ENCODE measurements around the gene SLC35A1. TPM values are rescaled to one million over a fixed set of nuclear protein-coding genes. Genes with fewer than 3 reads are reported as not detected.

SLC35A1 gene
- total RNA-seq, 1 experiment from 2014 or later = 19.4 TPM

- no TSS peak for BruUV-seq (replicated peaks)
- H3K36me3 Mint-ChIP-seq (ENCODE audit: insufficient read depth, unreplicated experiment) = peaks cover 6% of the 10 kb centered on the region
Observed at GRCh38 chr6:87541744-87542143, 69.0 kb downstream of the SLC35A1 start.

DNA sequence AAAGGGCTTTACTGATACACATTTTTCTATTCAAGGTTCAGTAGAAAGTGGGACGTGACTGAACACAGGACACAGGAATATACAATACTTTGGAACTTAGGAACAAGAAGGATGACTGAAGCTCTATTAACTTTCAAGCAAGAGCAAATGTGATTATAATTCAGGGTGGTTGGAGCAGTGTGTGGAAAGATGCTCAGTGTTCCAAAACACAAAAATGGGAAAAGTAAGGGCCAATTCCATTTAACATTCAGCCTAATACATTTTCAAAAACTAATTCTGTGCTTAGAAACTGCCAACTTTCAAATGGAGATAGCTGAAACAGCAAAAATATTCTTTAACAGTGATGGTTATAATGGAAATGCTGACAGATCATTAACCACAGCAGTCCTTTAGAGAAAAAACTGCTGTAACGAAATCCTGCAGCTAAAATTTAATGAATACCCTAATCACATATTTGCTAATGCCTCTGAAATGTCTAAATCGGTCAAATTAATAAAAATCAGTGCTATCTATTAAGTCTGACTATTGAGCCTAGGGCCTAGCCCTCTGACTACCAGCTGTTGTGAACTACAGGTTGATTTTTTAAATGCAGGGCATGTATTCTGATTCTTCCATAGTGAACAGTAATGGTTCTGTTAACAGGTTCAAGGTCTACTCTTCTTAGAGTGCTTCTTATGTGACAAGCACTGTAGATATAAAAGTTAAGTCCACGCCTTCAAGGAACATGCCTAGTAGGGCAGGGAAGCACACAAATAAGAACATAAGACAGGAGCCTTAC is 71.1 kb downstream of the SLC35A1 start:
- DNase-seq = no peak
- H3K4me1 Mint-ChIP-seq (ENCODE audit: low read depth, unreplicated experiment) = no peaks in the 10 kb centered on the region
- H3K36me3 Mint-ChIP-seq (ENCODE audit: insufficient read depth, unreplicated experiment) = peaks cover 8% of the 10 kb centered on the region
- no peaks in the 10 kb centered on the region for H3K27me3 Mint-ChIP-seq (ENCODE audit: unreplicated experiment)
- no peak overlapping the region for H3K27ac Mint-ChIP-seq (ENCODE audit: unreplicated experiment)
- intact Hi-C loops (cut with micrococcal nuclease; ENCODE audit: unreplicated experiment) = no loop called here
- no peak for TF ChIP-seq CTCF (IDR thresholded peaks at IDR 0.05; ENCODE audit: unreplicated experiment)
- CTCF ChIA-PET = interaction anchor here (0.8 kb wide), 1 partner anchor 180 kb away, joined by 3 read pairs; no protein-coding TSS in a partner anchor
- no TSS peak for BruUV-seq (replicated peaks)
- no peak overlapping the region for H3K4me3 Mint-ChIP-seq (ENCODE audit: low read depth, unreplicated experiment)
- H3K9me3 Mint-ChIP-seq (ENCODE audit: low read depth, unreplicated experiment) = peaks cover 2% of the 10 kb centered on the region

More at GRCh38 chr6:87541744-87542143, 69.0 kb downstream of the SLC35A1 start:
- no peak for DNase-seq
- H3K4me3 Mint-ChIP-seq (ENCODE audit: low read depth, unreplicated experiment) = no peak overlapping the region
- no peak for TF ChIP-seq CTCF (IDR thresholded peaks at IDR 0.05; ENCODE audit: unreplicated experiment)
- no peaks in the 10 kb centered on the region for H3K27me3 Mint-ChIP-seq (ENCODE audit: unreplicated experiment)
- intact Hi-C loops (cut with micrococcal nuclease; ENCODE audit: unreplicated experiment) = no loop called here
- H3K27ac Mint-ChIP-seq (ENCODE audit: unreplicated experiment) = no peak overlapping the region
- H3K4me1 Mint-ChIP-seq (ENCODE audit: low read depth, unreplicated experiment) = no peaks in the 10 kb centered on the region
- CTCF ChIA-PET = no interaction called here
- peaks cover 2% of the 10 kb centered on the region for H3K9me3 Mint-ChIP-seq (ENCODE audit: low read depth, unreplicated experiment)

GRCh38 chr6:87544474-87544735 is 71.6 kb downstream of the SLC35A1 start:
- Mint-ChIP-seq H3K36me3 (ENCODE audit: insufficient read depth, unreplicated experiment) (peaks cover 13% of the 10 kb centered on the region), H3K27ac (ENCODE audit: unreplicated experiment) (no peak overlapping the region), H3K4me1 (ENCODE audit: low read depth, unreplicated experiment) (no peaks in the 10 kb centered on the region), H3K4me3 (ENCODE audit: low read depth, unreplicated experiment) (no peak overlapping the region), H3K9me3 (ENCODE audit: low read depth, unreplicated experiment) (peaks cover 2% of the 10 kb centered on the region), H3K27me3 (ENCODE audit: unreplicated experiment) (no peaks in the 10 kb centered on the region)
- BruUV-seq (replicated peaks) = no TSS peak
- DNase-seq = no peak
- CTCF ChIA-PET = no interaction called here
- no peak for TF ChIP-seq CTCF (IDR thresholded peaks at IDR 0.05; ENCODE audit: unreplicated experiment)
- intact Hi-C loops (cut with micrococcal nuclease; ENCODE audit: unreplicated experiment) = no loop called here

- Mint-ChIP-seq H3K9me3 (ENCODE audit: low read depth, unreplicated experiment) (no peaks in the 10 kb centered on the region), H3K4me3 (ENCODE audit: low read depth, unreplicated experiment) (no peak overlapping the region), H3K36me3 (ENCODE audit: insufficient read depth, unreplicated experiment) (peaks cover 17% of the 10 kb centered on the region), H3K27ac (ENCODE audit: unreplicated experiment) (no peak overlapping the region), H3K4me1 (ENCODE audit: low read depth, unreplicated experiment) (no peaks in the 10 kb centered on the region), H3K27me3 (ENCODE audit: unreplicated experiment) (no peaks in the 10 kb centered on the region)
- no peak for DNase-seq
- no peak for TF ChIP-seq CTCF (IDR thresholded peaks at IDR 0.05; ENCODE audit: unreplicated experiment)
- CTCF ChIA-PET = interaction anchor here (0.6 kb wide), 1 partner anchor 135 kb away, joined by 5 read pairs; no protein-coding TSS in a partner anchor
- intact Hi-C loops (cut with micrococcal nuclease; ENCODE audit: unreplicated experiment) = no loop called here
- BruUV-seq (replicated peaks) = no TSS peak
Observed at GRCh38 chr6:87551799-87552198, 79.0 kb downstream of the SLC35A1 start.

Data from Calu3 (cell line).